ENCODE data around the gene GPATCH3.
"Not testable (repeated sequence)": the region's sequence is repeated elsewhere in the genome, so short reads cannot be mapped to it uniquely, and the experiment has no call there.

The GPATCH3 gene

GRCh38 chr1:26848941-26849774 lies 51.1 kb downstream of the GPATCH3 start:
- H3K4me3 ChIP-seq (replicated peaks; ENCODE audit: low read depth, low read length), result no peak overlapping the region
- no peak for TF ChIP-seq CTCF (IDR thresholded peaks at IDR 0.05; ENCODE audit: insufficient read depth, low read length, poor library complexity, severe bottlenecking)
- no peak for DNase-seq (ENCODE audit: extremely low read depth, insufficient read length)
- H3K36me3 ChIP-seq (ENCODE audit: control insufficient read depth, insufficient read depth, low read length), result peaks cover 47% of the 10 kb centered on the region
- H3K27me3 ChIP-seq (replicated peaks; ENCODE audit: control insufficient read depth, insufficient read depth, low read length), result no peaks in the 10 kb centered on the region

- Histone ChIP-seq H3K36me3 (ENCODE audit: control insufficient read depth, insufficient read depth, low read length) (peaks cover 40% of the 10 kb centered on the region), H3K27me3 (replicated peaks; ENCODE audit: control insufficient read depth, insufficient read depth, low read length) (no peaks in the 10 kb centered on the region), H3K4me3 (replicated peaks; ENCODE audit: low read depth, low read length) (no peak overlapping the region)
- TF ChIP-seq CTCF (IDR thresholded peaks at IDR 0.05; ENCODE audit: insufficient read depth, low read length, poor library complexity, severe bottlenecking), result no peak
- no peak for DNase-seq (ENCODE audit: extremely low read depth, insufficient read length)
Observed at GRCh38 chr1:26848499-26848898, 51.8 kb downstream of the GPATCH3 start.

- H3K36me3 ChIP-seq (ENCODE audit: control insufficient read depth, insufficient read depth, low read length), result peaks cover 36% of the 10 kb centered on the region
- not testable (repeated sequence) for H3K4me3 ChIP-seq (replicated peaks; ENCODE audit: low read depth, low read length); DNase-seq (ENCODE audit: extremely low read depth, insufficient read length); H3K27me3 ChIP-seq (replicated peaks; ENCODE audit: control insufficient read depth, insufficient read depth, low read length)
Observed at GRCh38 chr1:26847826-26848225, 52.4 kb downstream of the GPATCH3 start.

GRCh38 chr1:26844424-26845196 lies 55.7 kb downstream of the GPATCH3 start:
- TF ChIP-seq CTCF (IDR thresholded peaks at IDR 0.05; ENCODE audit: insufficient read depth, low read length, poor library complexity, severe bottlenecking), result no peak
- H3K4me3 ChIP-seq (replicated peaks; ENCODE audit: low read depth, low read length), result no peak overlapping the region
- no peak for DNase-seq (ENCODE audit: extremely low read depth, insufficient read length)
- no peaks in the 10 kb centered on the region for H3K27me3 ChIP-seq (replicated peaks; ENCODE audit: control insufficient read depth, insufficient read depth, low read length)
- H3K36me3 ChIP-seq (ENCODE audit: control insufficient read depth, insufficient read depth, low read length), result peaks cover 19% of the 10 kb centered on the region

All from GM06990 (cell line).